ENCODE data around the gene TOR4A.

The TOR4A gene

GRCh38 chr9:137277329-137278041 lies at the start of gene TOR4A:
TOR4A (plus strand) TSS chr9:137277726; CDS start chr9:137278690, 964 bp downstream.
- Histone ChIP-seq H3K27me3 (ENCODE audit: insufficient read depth, low read length, poor library complexity) (no peaks in the 10 kb centered on the region), H3K9ac (ENCODE audit: low read depth, low read length) (no peak within 1 kb of the TSS), H3K4me2 (ENCODE audit: insufficient read depth, low read length) (no peak within 1 kb of the TSS), H3K79me2 (ENCODE audit: insufficient read depth, low read length) (0 out of 2 replicates have a peak, but pooled peaks cover 2% of the 10 kb centered on the region), H3K4me1 (ENCODE audit: insufficient read depth, low read length) (no peaks in the 10 kb centered on the region), H3K9me3 (ENCODE audit: insufficient read depth, low read length, severe bottlenecking) (no peaks in the 10 kb centered on the region), H3K4me3 (ENCODE audit: low read depth in 1 of 2, low read length in 2 of 2) (no peak within 1 kb of the TSS), H4K20me1 (ENCODE audit: insufficient read depth, low read length) (peaks cover 20% of the 10 kb centered on the region), H3K36me3 (ENCODE audit: insufficient read depth, low read length) (peaks cover 11% of the 10 kb centered on the region), H2AFZ (ENCODE audit: low read depth, low read length) (no peak within 1 kb of the TSS), H3K27ac (ENCODE audit: low read length) (no peak within 1 kb of the TSS)
- ATAC-seq (ENCODE audit: insufficient read depth, low read depth) (peak; percentile 23; the same call in 1 of the 3 replicates), DNase-seq (no peak)
- TF ChIP-seq CTCF (IDR thresholded peaks at IDR 0.05; ENCODE audit: borderline replicate concordance, extremely low read depth, low read length, poor library complexity, severe bottlenecking) (no peak), EZH2 (IDR thresholded peaks at IDR 0.05; ENCODE audit: borderline replicate concordance, low read depth, low read length, severe bottlenecking) (no peak)

- Histone ChIP-seq H3K9me3 (ENCODE audit: insufficient read depth, low read length, severe bottlenecking) (no peaks in the 10 kb centered on the region), H2AFZ (ENCODE audit: low read depth, low read length) (no peak overlapping the region), H3K4me1 (ENCODE audit: insufficient read depth, low read length) (peaks cover 14% of the 10 kb centered on the region), H3K4me2 (ENCODE audit: insufficient read depth, low read length) (no peak overlapping the region), H3K27me3 (ENCODE audit: insufficient read depth, low read length, poor library complexity) (no peaks in the 10 kb centered on the region), H4K20me1 (ENCODE audit: insufficient read depth, low read length) (no peaks in the 10 kb centered on the region), H3K36me3 (ENCODE audit: insufficient read depth, low read length) (no peaks in the 10 kb centered on the region), H3K4me3 (ENCODE audit: low read depth in 1 of 2, low read length in 2 of 2) (no peak overlapping the region), H3K79me2 (ENCODE audit: insufficient read depth, low read length) (no peaks in the 10 kb centered on the region), H3K9ac (ENCODE audit: low read depth, low read length) (no peak overlapping the region), H3K27ac (ENCODE audit: low read length) (no peak overlapping the region)
- no peak for TF ChIP-seq CTCF (IDR thresholded peaks at IDR 0.05; ENCODE audit: borderline replicate concordance, extremely low read depth, low read length, poor library complexity, severe bottlenecking)
- no peak for TF ChIP-seq EZH2 (IDR thresholded peaks at IDR 0.05; ENCODE audit: borderline replicate concordance, low read depth, low read length, severe bottlenecking)
- no peak for DNase-seq
- ATAC-seq (ENCODE audit: insufficient read depth, low read depth): no peak
Observed at GRCh38 chr9:137227853-137228505, 49.5 kb upstream of the TOR4A start.

- H3K9me3 ChIP-seq (ENCODE audit: insufficient read depth, low read length, severe bottlenecking): no peaks in the 10 kb centered on the region
- H3K36me3 ChIP-seq (ENCODE audit: insufficient read depth, low read length): no peaks in the 10 kb centered on the region
- no peak overlapping the region for H3K27ac ChIP-seq (ENCODE audit: low read length)
- no peak overlapping the region for H3K4me2 ChIP-seq (ENCODE audit: insufficient read depth, low read length)
- H2AFZ ChIP-seq (ENCODE audit: low read depth, low read length): no peak overlapping the region
- no peak for ATAC-seq (ENCODE audit: insufficient read depth, low read depth)
- TF ChIP-seq EZH2 (IDR thresholded peaks at IDR 0.05; ENCODE audit: borderline replicate concordance, low read depth, low read length, severe bottlenecking) (no peak), CTCF (IDR thresholded peaks at IDR 0.05; ENCODE audit: borderline replicate concordance, extremely low read depth, low read length, poor library complexity, severe bottlenecking) (no peak)
- H3K9ac ChIP-seq (ENCODE audit: low read depth, low read length): no peak overlapping the region
- no peaks in the 10 kb centered on the region for H3K27me3 ChIP-seq (ENCODE audit: insufficient read depth, low read length, poor library complexity)
- no peak overlapping the region for H3K4me3 ChIP-seq (ENCODE audit: low read depth in 1 of 2, low read length in 2 of 2)
- peaks cover 12% of the 10 kb centered on the region for H3K4me1 ChIP-seq (ENCODE audit: insufficient read depth, low read length)
- no peaks in the 10 kb centered on the region for H3K79me2 ChIP-seq (ENCODE audit: insufficient read depth, low read length)
- H4K20me1 ChIP-seq (ENCODE audit: insufficient read depth, low read length): no peaks in the 10 kb centered on the region
- no peak for DNase-seq
Observed at GRCh38 chr9:137228506-137228967, 49.0 kb upstream of the TOR4A start.
